Measurements from ENCODE around the gene TDG.

The TDG gene

DNA sequence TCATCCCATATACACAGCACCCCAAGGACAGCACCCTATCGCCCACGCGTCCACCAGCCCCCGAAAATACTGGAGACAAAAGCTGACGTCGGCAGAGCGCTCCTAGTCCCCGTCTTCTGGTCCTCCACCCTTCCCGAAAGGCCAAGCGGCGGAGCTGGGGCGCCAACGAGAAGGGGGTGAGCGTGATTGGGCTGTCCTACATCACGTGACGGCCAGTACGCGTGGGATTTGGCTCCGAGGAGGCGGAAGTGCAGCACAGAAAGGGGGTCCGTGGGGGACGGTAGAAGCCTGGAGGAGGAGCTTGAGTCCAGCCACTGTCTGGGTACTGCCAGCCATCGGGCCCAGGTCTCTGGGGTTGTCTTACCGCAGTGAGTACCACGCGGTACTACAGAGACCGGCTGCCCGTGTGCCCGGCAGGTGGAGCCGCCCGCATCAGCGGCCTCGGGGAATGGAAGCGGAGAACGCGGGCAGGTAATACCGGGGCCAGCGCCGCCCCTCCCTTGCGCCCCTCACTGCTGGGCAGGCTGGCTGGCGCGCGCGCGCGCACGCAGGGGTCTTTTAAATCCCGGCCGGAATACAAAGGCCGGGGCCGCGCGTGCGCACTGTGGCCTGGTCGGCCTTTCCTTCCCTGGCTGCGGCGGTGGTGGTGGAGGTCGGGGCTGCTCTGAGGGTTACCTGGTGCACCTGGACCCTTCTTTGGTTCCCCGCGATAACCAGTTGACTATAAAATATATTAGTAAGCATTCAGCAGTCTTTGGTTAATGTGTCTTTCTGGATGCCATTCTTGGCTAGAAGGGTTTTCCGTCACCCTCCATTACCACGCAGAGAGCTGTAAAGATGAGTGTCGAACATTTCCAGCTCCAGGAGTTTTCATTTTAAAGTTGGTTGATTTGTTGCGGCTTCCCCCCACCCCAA lies at the start of gene TDG:
TDG (plus strand) TSS at position 283 of the 915 bp plus-strand sequence; CDS start at position 449, 166 bp downstream.
- DNase-seq = peak; percentile 92

GRCh38 chr12:103917873-103918272 lies 47.8 kb upstream of the TDG start:
- no peak for DNase-seq

DNA sequence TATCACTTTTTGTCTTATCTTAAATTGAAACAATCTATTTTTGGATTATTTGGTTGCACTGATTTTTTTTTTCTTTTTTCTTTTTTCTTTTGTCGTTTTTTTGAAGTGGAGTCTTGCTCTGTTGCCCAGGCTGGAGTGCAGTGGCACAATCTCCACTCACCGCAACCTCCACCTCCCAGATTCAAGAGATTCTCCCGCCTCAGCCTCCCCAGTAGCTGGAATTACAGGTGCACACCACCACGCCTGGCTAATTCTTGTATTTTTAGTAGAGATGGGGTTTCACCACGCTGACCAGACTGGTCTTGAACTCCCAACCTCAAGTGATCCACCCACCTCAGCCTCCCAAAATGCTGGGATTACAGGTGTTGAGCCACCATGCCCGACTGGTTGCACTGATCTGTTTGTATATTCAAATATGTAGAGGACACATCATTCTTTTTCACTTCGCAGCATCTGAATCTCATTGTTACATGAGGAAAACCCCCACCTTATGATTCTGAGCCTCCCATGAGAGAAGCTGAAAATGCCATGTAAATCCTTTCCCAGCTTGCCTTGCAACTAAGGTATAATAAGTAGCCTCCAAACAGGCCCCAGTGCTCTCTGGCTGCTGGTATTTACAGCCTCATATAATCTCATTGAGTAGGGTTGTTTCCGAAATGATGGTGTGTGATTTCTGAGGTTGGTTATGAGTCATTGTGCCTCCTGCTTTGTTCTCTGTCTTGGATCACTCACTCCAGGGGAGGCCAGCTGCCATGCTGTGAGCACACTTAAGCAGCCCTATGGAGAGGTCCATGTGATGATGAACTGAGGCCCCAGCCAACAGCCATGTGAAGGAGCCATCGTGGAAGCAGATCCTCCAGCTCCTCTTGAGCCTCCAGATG lies 40.7 kb upstream of the TDG start:
- no peak for DNase-seq

- no peak for DNase-seq
Observed at GRCh38 chr12:103928682-103929045, 37.0 kb upstream of the TDG start.

DNA sequence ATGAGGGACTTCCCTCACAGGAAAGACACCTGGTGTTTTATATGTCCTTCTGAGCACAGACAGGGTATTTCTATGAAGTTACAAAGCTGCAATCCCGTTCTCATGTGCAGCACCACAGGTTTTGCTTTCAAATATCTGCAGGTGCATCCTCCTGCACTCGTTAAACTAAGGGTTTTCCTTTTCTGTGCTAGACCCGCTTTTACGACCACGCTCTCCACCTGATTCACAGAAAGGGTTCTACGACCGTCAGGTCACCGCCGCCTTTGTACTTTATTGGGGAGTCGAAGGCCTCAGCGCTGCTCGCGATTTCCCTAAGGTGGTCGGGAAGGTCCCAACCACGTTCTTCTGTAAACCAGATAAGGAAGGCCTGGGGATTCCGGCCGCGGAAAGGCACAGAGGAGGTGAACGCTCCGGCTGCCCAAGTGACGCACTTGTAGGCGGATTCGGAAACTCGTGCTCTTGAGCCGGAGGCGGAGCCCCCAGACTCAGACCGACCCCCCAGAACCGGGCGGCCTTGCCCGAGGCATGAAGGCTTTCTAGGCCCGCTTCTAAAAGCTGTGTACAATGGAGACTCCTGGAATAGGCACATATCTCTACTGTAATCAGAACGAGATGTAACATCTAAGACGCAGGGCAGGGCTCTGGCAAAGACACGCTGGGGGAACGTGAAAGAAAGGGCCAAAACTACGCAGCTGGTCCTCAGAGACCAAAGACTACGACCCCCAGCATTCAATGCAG lies 36.5 kb upstream of the TDG start:
- peak; percentile 63 for DNase-seq

- peak; percentile 88 for DNase-seq
Observed at GRCh38 chr12:103929784-103930033, 36.0 kb upstream of the TDG start.

DNA sequence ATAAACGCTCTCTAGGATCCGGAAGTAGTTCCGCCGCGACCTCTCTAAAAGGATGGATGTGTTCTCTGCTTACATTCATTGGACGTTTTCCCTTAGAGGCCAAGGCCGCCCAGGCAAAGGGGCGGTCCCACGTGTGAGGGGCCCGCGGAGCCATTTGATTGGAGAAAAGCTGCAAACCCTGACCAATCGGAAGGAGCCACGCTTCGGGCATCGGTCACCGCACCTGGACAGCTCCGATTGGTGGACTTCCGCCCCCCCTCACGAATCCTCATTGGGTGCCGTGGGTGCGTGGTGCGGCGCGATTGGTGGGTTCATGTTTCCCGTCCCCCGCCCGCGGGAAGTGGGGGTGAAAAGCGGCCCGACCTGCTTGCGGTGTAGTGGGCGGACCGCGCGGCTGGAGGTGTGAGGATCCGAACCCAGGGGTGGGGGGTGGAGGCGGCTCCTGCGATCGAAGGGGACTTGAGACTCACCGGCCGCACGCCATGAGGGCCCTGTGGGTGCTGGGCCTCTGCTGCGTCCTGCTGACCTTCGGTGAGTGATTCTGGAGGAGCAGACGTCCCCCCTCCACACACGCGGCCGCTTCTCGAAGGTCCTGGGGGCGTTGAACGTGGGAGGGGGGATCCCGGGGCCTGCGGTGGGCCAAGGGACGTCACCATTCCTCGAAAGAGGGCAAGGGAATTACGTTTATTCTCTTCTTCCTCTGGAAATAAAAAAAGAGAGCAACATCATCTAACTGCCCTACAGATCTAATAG lies 35.5 kb upstream of the TDG start, which contains the start of gene HSP90B1:
HSP90B1 (plus strand) TSS at position 377 of the 753 bp plus-strand sequence; CDS start at position 483, 106 bp downstream.
- peak; percentile 98 for DNase-seq

DNA sequence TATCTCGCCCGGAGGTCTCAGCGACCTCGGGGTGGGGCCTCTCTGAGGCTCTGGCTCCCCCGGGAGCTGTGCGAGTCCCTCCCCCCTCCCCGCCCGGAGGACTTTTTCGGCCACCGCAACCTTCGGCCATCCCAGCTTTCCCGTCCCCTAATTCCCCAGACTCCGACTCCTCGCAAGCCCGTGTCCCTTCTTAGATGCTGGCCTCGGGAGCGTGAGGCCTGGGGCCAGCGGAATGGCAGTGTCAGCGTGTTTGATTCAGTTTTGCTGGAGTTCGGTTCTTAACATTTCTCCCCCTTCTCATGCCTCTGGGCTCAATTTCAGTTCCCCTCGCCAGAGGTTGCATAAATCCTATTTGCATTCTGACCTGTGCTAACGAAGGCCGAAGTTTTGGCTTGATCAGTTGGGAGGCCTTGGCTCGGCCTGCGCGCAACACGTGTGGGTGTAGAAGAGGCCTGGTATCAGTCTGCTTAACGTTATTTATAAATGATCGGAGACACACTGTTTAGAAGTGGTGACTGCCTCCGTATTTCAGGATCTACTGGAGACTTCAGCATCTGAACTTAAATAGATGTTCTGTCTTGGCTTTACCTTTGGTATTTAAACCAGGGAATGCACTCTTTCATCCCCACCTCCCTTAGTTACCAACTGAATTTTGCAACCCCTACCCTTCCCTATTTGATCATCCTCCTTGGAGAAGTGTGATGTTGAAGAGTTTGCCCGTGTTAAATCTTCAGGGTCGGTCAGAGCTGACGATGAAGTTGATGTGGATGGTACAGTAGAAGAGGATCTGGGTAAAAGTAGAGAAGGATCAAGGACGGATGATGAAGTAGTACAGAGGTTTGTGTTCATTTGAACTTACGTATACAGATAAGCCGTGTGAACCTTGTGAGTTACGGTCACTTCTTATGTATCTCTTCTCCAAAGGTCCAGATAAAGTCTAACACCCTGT lies 34.6 kb upstream of the TDG start:
- DNase-seq = no peak

DNA sequence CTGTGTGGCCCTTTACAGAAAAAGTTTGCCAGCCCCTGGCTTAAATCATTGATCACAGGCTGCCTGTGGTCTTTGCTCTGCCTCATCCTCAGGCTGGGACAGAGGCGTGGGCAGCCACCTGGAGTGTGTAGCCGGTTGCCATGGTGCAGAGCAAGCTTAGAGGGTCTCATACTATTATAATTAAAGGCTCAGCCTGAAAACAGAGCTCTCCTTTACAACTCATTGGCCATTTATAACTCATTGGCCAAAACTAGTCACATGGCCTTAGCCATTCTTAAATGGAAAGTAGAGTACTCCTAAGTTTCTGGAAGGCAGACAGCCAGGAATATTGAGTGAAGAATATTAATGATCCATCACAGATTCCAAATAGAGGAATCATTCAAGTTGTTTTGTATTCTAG lies 32.4 kb upstream of the TDG start:
- DNase-seq = no peak

- DNase-seq = no peak
Observed at GRCh38 chr12:103936679-103937078, 29.0 kb upstream of the TDG start.

GRCh38 chr12:103944964-103945363 lies 20.7 kb upstream of the TDG start:
- DNase-seq = no peak

GRCh38 chr12:103947871-103948555 lies 17.7 kb upstream of the TDG start:
- no peak for DNase-seq

DNA sequence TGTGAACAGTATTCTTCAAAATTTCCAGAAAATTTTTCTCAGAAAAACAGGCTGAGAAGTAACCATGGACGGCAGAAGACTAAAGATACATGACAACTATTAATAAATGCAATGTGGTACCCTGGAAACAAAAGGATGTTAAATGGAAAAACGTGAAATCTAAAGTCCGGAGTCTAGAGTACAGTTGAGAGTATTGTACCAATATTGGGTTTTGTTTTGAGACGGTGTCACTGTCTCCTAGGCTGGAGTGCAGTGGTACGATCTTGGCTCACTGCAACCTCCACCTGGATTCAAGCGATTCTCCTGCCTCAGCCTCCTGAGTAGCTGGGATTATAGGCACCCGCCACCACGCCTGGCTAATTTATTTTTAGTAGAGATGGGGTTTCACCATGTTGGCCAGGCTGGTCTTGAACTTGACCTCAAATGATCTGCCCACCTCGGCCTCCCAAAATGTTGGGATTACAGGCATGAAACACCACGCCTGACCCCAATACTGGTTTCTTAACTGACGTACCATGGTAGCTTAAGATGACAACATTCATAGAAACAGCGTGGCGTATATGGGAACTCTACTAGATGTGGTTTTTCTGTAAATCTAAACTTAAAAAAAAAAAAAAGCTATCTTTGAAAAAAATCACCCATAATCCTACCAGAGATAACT lies 16.8 kb upstream of the TDG start:
- DNase-seq = no peak

DNA sequence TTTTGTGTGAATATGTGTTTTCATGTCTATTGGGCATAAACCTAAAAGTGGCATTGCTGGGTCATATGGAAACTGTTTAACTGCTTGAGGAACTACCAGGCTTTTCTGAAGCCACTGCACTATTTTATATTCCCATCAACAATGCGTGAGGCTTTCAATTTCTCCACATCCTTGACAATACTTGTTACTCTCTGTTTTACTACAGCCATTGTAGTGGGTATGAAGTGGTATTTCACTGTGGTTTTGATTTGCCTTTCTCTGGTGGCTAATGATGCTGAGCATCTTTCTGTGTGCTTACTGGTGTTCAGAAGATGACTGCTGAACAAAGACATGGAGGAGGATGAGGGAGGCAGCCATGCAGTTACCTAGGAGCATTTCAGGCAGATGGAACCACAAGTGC lies 13.2 kb upstream of the TDG start:
- no peak for DNase-seq

- DNase-seq = no peak
Observed at GRCh38 chr12:103955811-103956508, 9.7 kb upstream of the TDG start.

GRCh38 chr12:103956509-103957027 lies 9.1 kb upstream of the TDG start:
- no peak for DNase-seq

DNA sequence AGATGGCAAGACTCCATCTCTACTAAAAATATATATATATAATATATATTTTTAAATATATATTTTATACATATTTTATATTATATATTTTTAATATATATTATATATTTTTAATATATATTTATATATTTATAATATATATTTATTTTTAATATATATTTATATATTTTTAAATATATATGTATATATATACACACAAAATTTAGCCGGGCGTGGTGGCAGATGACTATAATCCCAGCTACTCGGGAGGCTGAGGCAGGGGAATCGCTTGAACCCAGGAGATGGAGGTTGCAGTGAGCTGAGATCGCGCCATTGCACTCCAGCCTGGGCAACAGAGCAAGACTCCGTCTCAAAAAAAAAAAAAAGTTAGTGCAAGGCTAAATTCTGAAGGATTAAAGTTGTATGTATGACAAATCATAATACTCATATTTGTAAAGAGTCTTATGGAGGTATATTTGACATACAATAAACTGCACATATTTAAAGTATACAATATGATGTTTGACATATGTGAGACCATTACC lies 7.7 kb upstream of the TDG start:
- DNase-seq = no peak

- DNase-seq = no peak
Observed at GRCh38 chr12:103958621-103959020, 7.1 kb upstream of the TDG start.
